ENCODE data around the gene NPTXR.
"Not testable (repeated sequence)": the region's sequence is repeated elsewhere in the genome, so short reads cannot be mapped to it uniquely, and the experiment has no call there.

Gene NPTXR

DNA sequence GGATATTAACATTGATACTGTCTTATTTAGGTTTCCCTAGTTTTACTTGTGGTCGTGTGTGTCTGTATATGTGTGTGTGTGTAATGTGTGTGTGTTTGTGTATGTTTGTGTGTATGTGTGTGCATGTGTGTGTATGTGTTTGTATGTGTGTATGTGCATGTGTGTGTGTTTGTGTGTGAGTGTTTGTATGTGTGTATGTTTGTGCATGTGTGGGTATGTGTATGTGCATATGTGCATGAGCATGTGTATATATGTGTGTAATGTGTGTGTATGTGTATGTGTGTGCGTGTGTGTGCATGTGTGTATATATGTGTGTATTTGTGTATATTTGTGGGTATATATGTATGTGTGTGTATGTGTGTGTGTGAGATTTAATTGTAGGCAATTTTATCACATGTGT lies 32.6 kb downstream of the NPTXR start:
- Mint-ChIP-seq H3K27ac (no peak overlapping the region), H3K4me3 (no peak overlapping the region), H3K27me3 (no peaks in the 10 kb centered on the region), H3K4me1 (no peaks in the 10 kb centered on the region), H3K36me3 (no peaks in the 10 kb centered on the region), H3K9me3 (peaks cover 10% of the 10 kb centered on the region)

DNA sequence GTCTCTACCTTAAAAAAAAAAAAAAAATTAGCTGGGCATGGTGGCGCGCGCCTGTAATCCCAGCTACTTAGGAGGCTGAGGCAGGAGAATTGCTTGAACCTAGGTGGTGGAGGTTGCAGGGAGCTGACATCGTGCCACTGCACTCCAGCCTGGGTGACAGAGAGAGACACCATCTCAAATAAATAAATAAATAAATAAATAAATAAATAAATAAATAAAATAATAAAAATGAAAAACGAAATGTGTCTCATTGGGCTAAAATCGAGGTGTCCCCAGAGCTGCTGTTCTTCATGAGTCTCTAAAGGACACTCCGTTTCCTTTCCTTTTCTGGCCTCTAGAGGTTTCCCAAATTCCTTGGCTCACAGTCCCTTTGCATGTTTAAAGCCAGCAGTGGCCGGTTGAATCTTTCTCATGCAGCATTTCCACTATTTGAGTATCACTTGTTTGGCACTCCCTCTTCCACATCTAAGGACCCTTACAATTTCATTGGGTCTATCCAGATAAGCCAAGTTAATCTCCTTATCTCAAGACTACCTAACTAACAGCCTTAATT lies 38.7 kb downstream of the NPTXR start:
- H3K36me3 Mint-ChIP-seq, H3K9me3 Mint-ChIP-seq, H3K4me3 Mint-ChIP-seq, H3K4me1 Mint-ChIP-seq, H3K27me3 Mint-ChIP-seq, H3K27ac Mint-ChIP-seq: not testable (repeated sequence)

DNA sequence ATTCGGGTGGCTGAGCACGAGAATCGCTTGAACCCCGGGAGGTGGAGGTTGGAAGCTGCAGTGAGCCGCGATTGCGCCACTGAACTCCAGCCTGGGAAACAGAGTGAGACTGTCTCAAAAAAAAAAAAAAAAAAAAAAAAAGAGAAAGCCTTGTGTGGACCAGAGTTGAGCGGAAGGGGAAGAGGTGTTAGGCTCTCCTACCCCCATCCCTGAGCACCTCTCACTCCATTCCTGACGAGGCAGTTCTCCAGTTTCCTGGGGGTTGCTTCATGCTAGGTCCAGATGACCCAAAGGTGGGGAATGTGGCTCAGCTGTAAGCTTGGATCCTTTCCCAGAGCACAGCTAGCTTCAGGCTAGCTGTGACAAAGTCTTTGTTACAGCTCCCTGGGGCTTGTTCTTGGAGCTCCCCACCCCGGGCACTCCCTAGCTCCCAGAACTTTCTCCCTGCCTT lies 41.1 kb downstream of the NPTXR start:
- H3K4me3 Mint-ChIP-seq: no peak overlapping the region
- no peaks in the 10 kb centered on the region for H3K9me3 Mint-ChIP-seq
- peaks cover 3% of the 10 kb centered on the region for H3K27me3 Mint-ChIP-seq
- H3K36me3 Mint-ChIP-seq: no peaks in the 10 kb centered on the region
- no peak overlapping the region for H3K27ac Mint-ChIP-seq
- H3K4me1 Mint-ChIP-seq: peaks cover 19% of the 10 kb centered on the region

DNA sequence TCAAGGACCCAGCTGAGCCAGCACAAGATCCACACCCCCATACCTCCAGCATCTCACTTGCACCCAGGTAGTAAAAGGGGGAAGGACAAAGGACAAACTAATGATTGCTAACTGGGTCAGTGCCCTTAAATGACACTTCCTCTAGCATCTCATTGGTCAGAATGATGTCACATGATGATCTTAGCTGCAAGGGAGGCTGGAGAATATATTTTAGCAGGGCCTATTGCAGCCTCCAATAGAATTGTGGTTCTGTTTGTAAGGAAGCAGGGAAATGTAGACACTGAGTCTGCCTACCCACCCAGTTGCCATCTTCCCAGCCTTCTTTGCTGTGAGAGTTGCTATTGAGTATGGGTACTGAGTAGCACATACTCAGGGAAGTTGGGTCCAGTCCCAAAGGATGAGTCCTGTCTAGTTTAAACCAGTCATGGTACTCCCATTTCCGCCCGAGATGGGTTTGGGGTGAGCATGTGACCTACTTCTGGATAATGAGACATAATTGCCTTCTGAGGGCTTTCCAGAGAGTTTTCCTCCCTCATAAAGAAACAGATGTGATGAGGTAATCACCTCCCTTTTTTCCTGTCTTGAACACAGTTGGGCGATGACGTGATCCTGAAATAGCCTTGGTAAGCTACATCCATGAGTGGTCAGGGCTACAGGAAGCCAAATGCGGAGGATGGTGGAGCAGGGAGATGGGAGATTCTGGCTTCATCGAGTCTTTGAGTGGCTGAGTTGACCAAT lies 44.4 kb downstream of the NPTXR start:
- H3K4me3 Mint-ChIP-seq: no peak overlapping the region
- peaks cover 3% of the 10 kb centered on the region for H3K27me3 Mint-ChIP-seq
- no peaks in the 10 kb centered on the region for H3K9me3 Mint-ChIP-seq
- H3K4me1 Mint-ChIP-seq: peaks cover 28% of the 10 kb centered on the region
- H3K36me3 Mint-ChIP-seq: no peaks in the 10 kb centered on the region
- no peak overlapping the region for H3K27ac Mint-ChIP-seq

DNA sequence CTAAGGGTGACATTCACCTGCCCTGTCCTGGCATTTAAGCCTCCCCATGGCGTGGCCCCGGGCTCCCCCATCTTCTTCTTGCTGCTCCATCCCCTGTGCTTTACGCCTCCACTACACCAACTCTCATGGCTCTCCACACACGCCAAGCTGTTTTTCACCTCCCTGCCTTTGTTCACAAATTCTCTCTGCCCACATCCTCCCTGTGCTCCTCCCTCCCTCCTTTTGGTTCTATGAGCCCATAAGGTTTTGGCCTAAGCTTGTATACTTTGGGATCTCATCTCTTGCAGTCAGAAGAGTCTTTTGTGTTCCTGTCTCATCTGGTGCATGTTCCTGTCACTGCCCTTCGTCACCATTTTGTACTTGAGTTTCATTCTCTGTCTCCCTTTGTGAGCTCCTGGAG lies 45.3 kb downstream of the NPTXR start:
- H3K36me3 Mint-ChIP-seq: no peaks in the 10 kb centered on the region
- H3K27me3 Mint-ChIP-seq: peaks cover under 1% of the 10 kb centered on the region

DNA sequence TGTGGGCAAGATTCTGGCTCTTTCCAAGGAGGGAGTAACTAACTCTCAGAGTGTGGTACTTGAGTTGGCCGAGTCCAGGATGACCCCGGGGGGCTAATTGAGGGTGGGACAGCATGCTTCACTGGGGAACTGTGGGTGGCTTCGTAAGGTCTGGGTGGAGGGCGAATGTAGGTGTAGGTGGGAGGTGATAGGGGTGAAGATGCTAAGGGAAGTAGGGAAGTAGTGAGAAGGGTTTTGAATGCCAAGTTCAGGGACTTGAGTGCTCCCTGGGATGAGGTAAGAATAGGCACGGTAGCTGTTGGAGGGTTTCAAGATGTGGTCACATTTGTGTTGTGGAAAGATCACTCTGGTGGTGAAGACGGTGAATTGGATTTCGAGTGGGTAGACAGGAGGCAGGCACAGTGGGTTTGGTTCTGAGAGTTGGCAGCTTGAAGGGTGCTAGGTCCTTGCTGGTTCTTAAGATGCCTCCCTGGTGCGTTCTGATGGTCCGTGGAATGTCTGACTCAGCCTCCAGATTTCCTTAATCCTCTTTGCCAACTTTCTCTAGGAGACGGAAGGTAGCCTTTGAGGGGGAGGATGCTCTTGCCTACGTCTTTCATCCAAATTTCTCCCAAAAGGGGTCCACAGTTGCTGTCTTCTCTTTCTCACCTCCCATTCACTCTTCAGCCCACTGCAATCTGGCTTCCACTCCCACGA lies 47.4 kb downstream of the NPTXR start:
- Mint-ChIP-seq H3K27me3 (no peaks in the 10 kb centered on the region), H3K9me3 (no peaks in the 10 kb centered on the region), H3K4me3 (no peak overlapping the region), H3K36me3 (no peaks in the 10 kb centered on the region), H3K27ac (no peak overlapping the region), H3K4me1 (peaks cover 35% of the 10 kb centered on the region)

More for the DNA sequence above, 45.3 kb downstream of the NPTXR start:
- Mint-ChIP-seq H3K27ac (peak overlapping the region; percentile 31), H3K4me1 (peaks cover 30% of the 10 kb centered on the region), H3K9me3 (no peaks in the 10 kb centered on the region), H3K4me3 (peak overlapping the region; percentile 23)

DNA sequence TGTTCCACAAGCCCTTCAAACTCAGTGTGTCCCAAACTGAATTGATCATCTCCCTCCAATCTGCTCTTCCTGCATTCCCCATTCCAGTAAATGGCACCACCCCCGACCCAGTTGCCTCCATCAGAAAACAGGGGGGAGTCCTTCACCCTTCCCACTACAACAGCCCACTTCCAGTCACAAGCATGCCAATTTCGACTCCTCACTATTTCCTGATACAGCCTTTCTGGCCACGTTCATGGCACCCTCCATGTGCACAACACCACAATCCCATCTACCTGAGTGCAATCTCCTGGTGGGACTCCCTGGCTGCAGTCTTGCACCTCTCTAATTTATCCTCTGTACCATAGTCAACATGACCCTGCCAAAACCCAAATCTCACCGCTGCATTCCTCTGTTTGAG lies 48.3 kb downstream of the NPTXR start:
- Mint-ChIP-seq H3K9me3 (no peaks in the 10 kb centered on the region), H3K36me3 (no peaks in the 10 kb centered on the region), H3K27me3 (no peaks in the 10 kb centered on the region), H3K27ac (no peak overlapping the region), H3K4me1 (peaks cover 35% of the 10 kb centered on the region), H3K4me3 (peak overlapping the region; percentile 37)

DNA sequence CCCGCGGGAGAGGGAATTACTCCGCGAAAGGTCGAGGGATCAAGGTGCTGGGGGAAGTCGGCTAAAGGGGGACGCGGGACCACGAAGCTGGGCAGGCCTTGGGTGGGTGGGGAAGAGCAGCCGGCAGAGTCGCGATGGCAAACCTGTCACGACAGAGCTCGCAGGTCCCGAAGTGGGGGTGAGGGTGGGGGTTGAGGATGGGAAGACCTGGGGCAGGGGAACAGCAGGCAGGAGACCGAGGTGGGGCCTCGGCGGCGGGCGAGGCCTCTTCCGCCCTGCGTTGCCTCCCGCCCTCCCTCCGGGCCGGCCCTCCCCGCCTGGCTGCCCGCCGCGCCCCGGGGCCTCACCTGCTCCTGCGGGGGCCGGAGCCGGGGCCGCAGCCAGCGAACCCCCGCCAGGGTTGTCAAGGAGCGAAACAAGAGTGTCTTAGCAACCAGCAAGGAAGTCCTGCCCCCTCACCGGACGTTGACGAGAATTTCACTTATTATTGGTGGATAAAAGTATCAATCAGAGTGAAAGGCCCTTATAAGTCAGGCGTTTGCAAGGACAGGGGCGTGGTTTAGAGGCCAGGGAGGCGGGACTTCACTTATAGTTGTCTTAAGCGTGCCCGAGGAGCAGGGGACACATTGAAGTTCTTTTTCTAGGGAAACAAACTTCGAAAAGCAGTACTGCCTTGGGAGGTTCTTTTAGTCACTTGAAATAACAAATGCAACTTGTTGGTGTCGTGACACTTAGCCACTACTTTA lies 49.9 kb downstream of the NPTXR start, which contains the start of gene DNAL4:
DNAL4 (minus strand) TSS at position 423 of the 746 bp plus-strand sequence. CDS start 11,412 bp downstream, outside the sequence.
- Mint-ChIP-seq H3K27me3 (no peaks in the 10 kb centered on the region), H3K36me3 (no peaks in the 10 kb centered on the region), H3K27ac (peak within 1 kb of the TSS; percentile 88), H3K4me1 (peaks cover 33% of the 10 kb centered on the region), H3K9me3 (no peaks in the 10 kb centered on the region), H3K4me3 (peak within 1 kb of the TSS; percentile 93)

DNA sequence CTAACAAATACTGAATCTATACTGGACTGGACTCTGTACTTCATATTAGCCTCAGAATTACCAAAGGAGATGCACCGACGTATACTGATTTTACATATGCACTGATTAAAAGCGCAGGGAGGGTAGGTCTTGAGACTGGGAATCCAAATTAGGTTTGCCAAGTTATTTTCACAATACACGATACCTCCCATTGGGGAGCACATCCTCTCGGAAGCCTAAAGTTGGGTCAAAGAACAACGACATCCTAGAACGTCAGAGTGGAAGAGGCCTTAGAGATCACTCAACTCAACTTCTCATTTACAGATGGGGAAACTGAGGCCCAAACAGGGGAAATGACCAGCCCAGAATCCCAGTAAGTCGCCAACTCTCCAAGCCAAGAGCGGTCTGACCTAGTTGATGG lies 50.5 kb downstream of the NPTXR start:
- H3K27ac Mint-ChIP-seq: peak overlapping the region; percentile 88
- H3K36me3 Mint-ChIP-seq: no peaks in the 10 kb centered on the region
- H3K27me3 Mint-ChIP-seq: no peaks in the 10 kb centered on the region
- H3K9me3 Mint-ChIP-seq: no peaks in the 10 kb centered on the region
- H3K4me3 Mint-ChIP-seq: peak overlapping the region; percentile 93
- H3K4me1 Mint-ChIP-seq: peaks cover 27% of the 10 kb centered on the region

DNA sequence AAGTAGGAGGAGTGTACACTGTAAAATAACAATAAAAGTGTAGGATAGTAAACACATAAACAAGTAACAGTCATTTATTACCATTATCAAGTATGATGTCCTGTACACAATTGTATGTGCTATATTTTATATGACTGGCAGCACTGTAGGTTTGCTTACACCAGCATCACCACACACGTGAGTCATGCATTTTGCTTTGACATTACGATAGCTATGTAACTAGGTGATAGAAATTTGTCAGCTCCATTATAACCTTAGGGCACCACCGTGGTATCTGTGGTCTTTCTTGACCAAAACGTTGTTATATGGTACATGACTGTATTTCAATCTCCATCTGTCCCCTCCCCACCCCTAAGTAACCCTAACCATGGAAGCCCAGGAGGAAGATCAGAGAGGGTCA lies 51.0 kb downstream of the NPTXR start:
- peak overlapping the region; percentile 88 for H3K27ac Mint-ChIP-seq
- peak overlapping the region; percentile 93 for H3K4me3 Mint-ChIP-seq

DNA sequence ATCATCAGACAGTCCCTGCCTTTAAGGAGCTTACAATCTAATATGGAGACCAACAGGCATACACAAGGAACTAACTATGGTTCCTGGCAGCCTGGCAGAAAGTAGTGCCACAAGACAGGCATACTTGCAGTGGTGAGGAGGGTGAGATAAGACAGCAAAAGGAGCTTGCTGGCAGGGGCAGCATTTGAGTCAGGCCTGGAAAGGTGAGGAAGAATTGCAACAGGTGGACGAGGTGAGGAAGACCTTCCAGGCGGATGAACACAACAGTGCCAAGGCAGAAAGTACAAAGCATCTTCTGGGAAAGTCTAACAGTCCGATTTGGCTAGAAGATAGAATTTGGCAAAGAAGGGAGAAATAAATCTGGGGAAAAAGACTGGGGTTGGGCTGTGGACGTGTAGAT lies 54.2 kb downstream of the NPTXR start:
- Mint-ChIP-seq H3K27ac (no peak overlapping the region), H3K36me3 (no peaks in the 10 kb centered on the region), H3K9me3 (no peaks in the 10 kb centered on the region)

More for the DNA sequence above, 51.0 kb downstream of the NPTXR start:
- Mint-ChIP-seq H3K9me3 (no peaks in the 10 kb centered on the region), H3K4me1 (peaks cover 22% of the 10 kb centered on the region), H3K36me3 (no peaks in the 10 kb centered on the region), H3K27me3 (no peaks in the 10 kb centered on the region)

DNA sequence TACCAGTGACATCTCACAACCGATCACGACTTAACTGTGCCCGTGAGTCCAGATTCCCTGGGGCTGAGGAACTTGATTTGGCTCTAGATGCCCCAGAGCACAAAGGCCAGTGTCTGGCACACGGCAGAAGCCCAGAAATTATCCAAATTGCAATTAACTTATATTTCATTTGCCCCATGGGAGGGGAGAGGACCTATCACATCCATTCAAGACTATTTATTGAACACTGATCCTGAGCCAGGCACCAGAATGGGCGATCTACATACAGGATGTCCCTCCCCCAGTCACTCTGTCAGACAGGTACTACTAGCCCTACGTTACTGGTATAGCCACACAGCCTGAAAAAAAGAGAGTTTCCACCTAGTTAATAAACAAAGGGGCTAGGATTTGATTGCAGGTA lies 55.0 kb downstream of the NPTXR start:
- H3K27ac Mint-ChIP-seq: no peak overlapping the region
- no peaks in the 10 kb centered on the region for H3K27me3 Mint-ChIP-seq
- H3K9me3 Mint-ChIP-seq: no peaks in the 10 kb centered on the region
- no peaks in the 10 kb centered on the region for H3K36me3 Mint-ChIP-seq
- H3K4me1 Mint-ChIP-seq: peaks cover 9% of the 10 kb centered on the region
- no peak overlapping the region for H3K4me3 Mint-ChIP-seq

More for the DNA sequence above, 54.2 kb downstream of the NPTXR start:
- Mint-ChIP-seq H3K4me1 (peaks cover 13% of the 10 kb centered on the region), H3K4me3 (no peak overlapping the region), H3K27me3 (no peaks in the 10 kb centered on the region)

DNA sequence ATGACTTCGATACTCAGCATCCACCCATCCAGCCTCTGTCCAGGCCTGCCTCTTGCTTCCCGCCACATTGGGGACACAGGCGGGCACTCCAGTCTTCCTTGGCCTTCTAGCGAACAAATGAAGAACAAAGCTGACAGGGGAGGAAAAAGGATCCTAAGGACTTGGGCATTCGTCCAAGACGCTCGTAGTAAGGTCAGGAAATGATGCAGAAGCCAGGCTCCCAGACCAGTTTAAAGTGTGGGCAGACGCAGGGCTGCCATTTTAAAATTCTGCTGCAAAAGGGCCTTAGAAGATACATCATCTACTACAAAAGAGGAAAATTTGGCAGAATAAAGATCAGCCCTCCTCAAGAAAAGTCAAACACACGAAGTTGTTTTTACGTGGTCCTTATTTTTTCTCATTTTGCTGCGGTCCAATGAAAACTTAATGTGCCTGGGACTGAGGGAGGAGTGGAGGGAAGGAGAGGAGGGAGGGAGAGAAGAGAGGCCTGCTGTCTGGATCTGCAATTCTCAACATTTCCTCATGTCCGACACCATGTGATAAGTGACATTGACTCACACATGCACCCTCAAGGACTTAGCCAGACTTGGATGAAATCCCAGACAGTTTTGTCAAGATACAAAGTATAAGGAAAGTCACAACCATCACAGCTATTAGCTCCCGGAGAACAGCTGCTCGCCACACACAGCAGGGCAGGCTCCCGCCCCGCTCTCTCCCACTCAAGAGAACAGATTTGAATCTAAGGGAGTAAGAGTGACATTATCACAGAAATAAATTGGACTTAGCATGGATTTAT lies 55.6 kb downstream of the NPTXR start:
- Mint-ChIP-seq H3K4me3 (no peak overlapping the region), H3K9me3 (no peaks in the 10 kb centered on the region), H3K27me3 (no peaks in the 10 kb centered on the region), H3K4me1 (peaks cover 12% of the 10 kb centered on the region), H3K27ac (no peak overlapping the region), H3K36me3 (no peaks in the 10 kb centered on the region)

DNA sequence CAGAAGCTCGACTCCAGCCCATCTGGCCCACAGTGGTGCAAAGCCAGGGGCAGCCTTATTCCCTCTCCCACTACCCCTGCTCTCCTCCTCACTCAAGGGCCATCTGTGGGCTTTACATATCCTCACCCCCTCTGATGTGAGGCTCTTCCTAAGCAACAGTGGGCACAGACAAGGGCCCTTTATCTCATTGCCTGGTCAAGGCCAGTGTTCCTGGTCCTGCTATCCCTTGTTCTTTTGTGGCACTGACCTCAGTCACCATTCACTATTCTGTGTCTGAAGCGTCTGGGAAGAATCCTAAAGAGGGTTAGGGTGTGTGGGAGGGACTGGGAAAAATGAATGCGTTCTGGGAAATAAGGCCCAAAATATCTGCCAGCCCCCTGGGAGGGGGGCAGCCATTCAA lies 57.2 kb downstream of the NPTXR start:
- Mint-ChIP-seq H3K27ac (no peak overlapping the region), H3K36me3 (peaks cover 7% of the 10 kb centered on the region), H3K4me1 (peaks cover 17% of the 10 kb centered on the region), H3K4me3 (no peak overlapping the region), H3K9me3 (no peaks in the 10 kb centered on the region), H3K27me3 (no peaks in the 10 kb centered on the region)

DNA sequence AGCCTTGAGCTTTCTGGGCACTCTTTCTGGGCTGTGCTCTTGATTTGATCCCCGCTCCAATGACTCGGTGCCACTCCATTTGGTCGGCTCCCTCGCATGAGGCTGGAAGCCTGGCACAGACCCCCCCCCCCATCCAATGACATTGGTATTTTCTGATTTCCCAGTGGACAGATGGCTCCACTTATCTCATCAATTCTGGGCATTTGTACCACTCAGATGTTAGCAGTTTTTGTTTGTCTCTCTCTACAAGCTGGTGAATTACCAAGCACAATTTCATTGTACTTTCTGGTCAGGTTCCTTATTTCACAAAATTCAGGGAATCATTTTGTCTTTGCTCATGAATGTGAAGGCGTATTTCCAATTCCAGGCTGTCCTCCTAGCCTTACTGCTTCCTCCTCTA lies 59.0 kb downstream of the NPTXR start:
- Mint-ChIP-seq H3K4me3 (no peak overlapping the region), H3K27me3 (no peaks in the 10 kb centered on the region), H3K4me1 (peaks cover 17% of the 10 kb centered on the region), H3K27ac (no peak overlapping the region), H3K36me3 (peaks cover 13% of the 10 kb centered on the region), H3K9me3 (no peaks in the 10 kb centered on the region)

Measured in activated naive CD4-positive, alpha-beta T cell treated with anti-CD3 and anti-CD28 coated beads, Interleukin-2, amount 50 U/mL, for 24 hours (primary cell).